Glomerular endothelial cell (primary cell): ENCODE results near the gene CENPQ. TPM values are rescaled to one million over a fixed set of nuclear protein-coding genes. Genes with fewer than 3 reads are reported as not detected.

ENCODE experiments used
- DNase-seq: peaks from one replicate; pipeline ENCODE4 v3.0.0-alpha.2; 2011; ENCODE audit warnings: low read depth, low spot score; ENCODE audit errors: extremely low read depth
- total RNA-seq: library from RNA; depleted of rRNA; stranded (reverse); fragments of >200 nt; gene quantifications from 2 replicates; pipeline ENCODE4 v1.2.3, GENCODE V29; 2015

Gene CENPQ
- total RNA-seq, 1 donor from 2014 or later = 3.2 TPM

GRCh38 chr6:49539102-49539501, 75.9 kb downstream of the CENPQ start:
- no peak for DNase-seq

- DNase-seq = no peak
Observed at GRCh38 chr6:49540614-49541013, 77.4 kb downstream of the CENPQ start.

DNA sequence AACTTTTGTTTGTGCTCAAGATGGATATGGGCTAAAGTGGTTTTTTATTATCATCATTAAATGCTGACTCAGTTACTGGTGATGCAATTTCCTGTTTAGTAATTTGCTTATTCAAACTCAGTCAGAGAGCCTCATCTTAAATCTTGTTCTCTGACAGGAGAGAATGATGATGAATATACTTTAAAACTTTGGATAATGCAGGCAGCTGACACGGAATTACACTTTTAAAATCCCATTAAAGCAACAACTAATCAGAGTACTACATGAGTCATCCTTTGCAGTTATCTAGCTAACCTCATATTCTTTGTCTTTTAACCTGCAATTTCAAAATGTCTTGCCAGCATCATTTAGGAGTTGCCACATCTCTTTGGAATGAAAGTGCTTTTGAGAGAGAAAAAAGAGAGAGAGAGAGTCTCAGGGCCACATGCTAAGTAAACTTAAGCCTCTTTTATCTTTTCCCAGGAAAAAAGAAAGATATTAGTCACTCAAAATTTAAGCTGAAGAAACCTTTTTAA, 78.1 kb downstream of the CENPQ start:
- no peak for DNase-seq

- no peak for DNase-seq
Observed at GRCh38 chr6:49541936-49542335, 78.8 kb downstream of the CENPQ start.

Other genes with a start within 250 kb of the CENPQ start
- 8.2 and 9.0 TPM in 2 replicates for gene MMUT, start 117 bp upstream of the CENPQ start, total RNA-seq
- not detected in 2 replicates for gene GLYATL3, start 36.6 kb downstream of the CENPQ start, total RNA-seq
- 17.9 and 28.1 TPM in 2 replicates for gene C6orf141, start 87.3 kb downstream of the CENPQ start, total RNA-seq
- not detected in 2 replicates for gene RHAG, start 173.5 kb downstream of the CENPQ start, total RNA-seq